Measurements from ENCODE around the gene MTG2. TPM values are rescaled to one million over a fixed set of nuclear protein-coding genes. Genes with fewer than 3 reads are reported as not detected.

MTG2 gene
- total and polyA plus RNA-seq, 4 donors = 5.3 to 55.3 (median 29.0) TPM

- no peaks in the 10 kb centered on the region for H3K9me3 ChIP-seq (ENCODE audit: control insufficient read depth, low read length)
- H3K27me3 ChIP-seq (ENCODE audit: control insufficient read depth in 1 of 2, insufficient read depth in 2 of 2, low read length in 1 of 2) = no peaks in the 10 kb centered on the region
- no peak overlapping the region for H3K4me3 ChIP-seq (ENCODE audit: low read length in 2 of 2)
- ATAC-seq (ENCODE audit: low FRiP score) (no peak), DNase-seq (no peak)
- no peaks in the 10 kb centered on the region for H3K4me1 ChIP-seq (ENCODE audit: control insufficient read depth in 1 of 2, insufficient read depth in 2 of 2, low read length in 2 of 2)
- intact Hi-C loops (cut with DNase I) = no loop called here
- H3K27ac ChIP-seq (ENCODE audit: low read depth in 1 of 2, low read length in 2 of 2) = no peak overlapping the region
- 76 to 79% methylated on average over 24 of the region's 24 CpGs for WGBS, 2 donors
- no peaks in the 10 kb centered on the region for H3K36me3 ChIP-seq (ENCODE audit: control insufficient read depth in 1 of 2, insufficient read depth in 2 of 2, low read length in 1 of 2)
Observed at GRCh38 chr20:62149532-62150309, 33.1 kb upstream of the MTG2 start.

GRCh38 chr20:62150310-62150575 lies 32.6 kb upstream of the MTG2 start:
- DNase-seq (no peak), ATAC-seq (ENCODE audit: low FRiP score) (no peak)
- Histone ChIP-seq H3K27ac (ENCODE audit: low read depth in 1 of 2, low read length in 2 of 2) (no peak overlapping the region), H3K27me3 (ENCODE audit: control insufficient read depth in 1 of 2, insufficient read depth in 2 of 2, low read length in 1 of 2) (no peaks in the 10 kb centered on the region), H3K9me3 (ENCODE audit: control insufficient read depth, low read length) (no peaks in the 10 kb centered on the region), H3K36me3 (ENCODE audit: control insufficient read depth in 1 of 2, insufficient read depth in 2 of 2, low read length in 1 of 2) (no peaks in the 10 kb centered on the region), H3K4me3 (ENCODE audit: low read length in 2 of 2) (no peak overlapping the region), H3K4me1 (ENCODE audit: control insufficient read depth in 1 of 2, insufficient read depth in 2 of 2, low read length in 2 of 2) (no peaks in the 10 kb centered on the region)
- WGBS, 2 donors = 93 to 96% methylated on average over 11 of the region's 11 CpGs
- intact Hi-C loops (cut with DNase I) = no loop called here

DNA sequence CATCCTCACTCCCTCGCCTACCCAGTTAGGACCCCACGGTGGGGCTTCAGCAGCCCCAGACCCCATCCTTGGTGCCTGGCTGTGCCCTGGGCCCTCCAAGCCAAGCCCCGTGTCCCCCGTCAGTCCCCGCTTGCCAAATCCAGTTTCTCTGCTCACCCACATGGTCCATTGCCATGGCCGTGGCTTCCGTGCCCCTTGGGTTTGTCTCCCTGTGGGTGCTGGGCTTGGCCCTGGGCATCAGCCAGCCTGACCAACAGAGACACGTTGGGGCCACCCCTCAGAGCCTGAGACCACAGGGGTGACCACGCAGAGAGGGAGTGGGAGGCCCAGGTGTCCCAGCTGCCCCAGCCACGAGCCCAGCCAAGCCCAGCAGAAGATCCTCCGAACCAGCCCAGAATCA lies 31.6 kb upstream of the MTG2 start:
- no peaks in the 10 kb centered on the region for H3K36me3 ChIP-seq (ENCODE audit: control insufficient read depth in 1 of 2, insufficient read depth in 2 of 2, low read length in 1 of 2)
- H3K27ac ChIP-seq (ENCODE audit: low read depth in 1 of 2, low read length in 2 of 2) = no peak overlapping the region
- ATAC-seq (ENCODE audit: low FRiP score) (no peak), DNase-seq (no peak)
- no peaks in the 10 kb centered on the region for H3K4me1 ChIP-seq (ENCODE audit: control insufficient read depth in 1 of 2, insufficient read depth in 2 of 2, low read length in 2 of 2)
- intact Hi-C loops (cut with DNase I) = no loop called here
- no peak overlapping the region for H3K4me3 ChIP-seq (ENCODE audit: low read length in 2 of 2)
- H3K9me3 ChIP-seq (ENCODE audit: control insufficient read depth, low read length) = no peaks in the 10 kb centered on the region
- H3K27me3 ChIP-seq (ENCODE audit: control insufficient read depth in 1 of 2, insufficient read depth in 2 of 2, low read length in 1 of 2) = no peaks in the 10 kb centered on the region
- whole genome bisulfite sequencing, 2 donors = 90 to 91% methylated on average over 11 of the region's 11 CpGs

GRCh38 chr20:62151835-62152364 lies 30.9 kb upstream of the MTG2 start:
- Histone ChIP-seq H3K27me3 (ENCODE audit: control insufficient read depth in 1 of 2, insufficient read depth in 2 of 2, low read length in 1 of 2) (no peaks in the 10 kb centered on the region), H3K4me1 (ENCODE audit: control insufficient read depth in 1 of 2, insufficient read depth in 2 of 2, low read length in 2 of 2) (no peaks in the 10 kb centered on the region), H3K4me3 (ENCODE audit: low read length in 2 of 2) (no peak overlapping the region), H3K36me3 (ENCODE audit: control insufficient read depth in 1 of 2, insufficient read depth in 2 of 2, low read length in 1 of 2) (no peaks in the 10 kb centered on the region), H3K9me3 (ENCODE audit: control insufficient read depth, low read length) (no peaks in the 10 kb centered on the region), H3K27ac (ENCODE audit: low read depth in 1 of 2, low read length in 2 of 2) (no peak overlapping the region)
- ATAC-seq (ENCODE audit: low FRiP score) (no peak), DNase-seq (no peak)
- intact Hi-C loops (cut with DNase I) = no loop called here
- WGBS, 2 donors = 80 to 82% methylated on average over 20 to 23 of the region's 23 CpGs

- no peak overlapping the region for H3K4me3 ChIP-seq (ENCODE audit: low read length in 2 of 2)
- H3K9me3 ChIP-seq (ENCODE audit: control insufficient read depth, low read length) = no peaks in the 10 kb centered on the region
- WGBS, 2 donors = 92% methylated on average over 29 of the region's 29 CpGs
- intact Hi-C loops (cut with DNase I) = loop anchor here in 1 of 2 donors (5.0 kb wide), 1 partner anchor 143 kb away; no protein-coding TSS in a partner anchor
- DNase-seq = no peak
- no peaks in the 10 kb centered on the region for H3K27me3 ChIP-seq (ENCODE audit: control insufficient read depth in 1 of 2, insufficient read depth in 2 of 2, low read length in 1 of 2)
- no peaks in the 10 kb centered on the region for H3K36me3 ChIP-seq (ENCODE audit: control insufficient read depth in 1 of 2, insufficient read depth in 2 of 2, low read length in 1 of 2)
- no peak for ATAC-seq (ENCODE audit: low FRiP score)
- H3K27ac ChIP-seq (ENCODE audit: low read depth in 1 of 2, low read length in 2 of 2) = no peak overlapping the region
- no peaks in the 10 kb centered on the region for H3K4me1 ChIP-seq (ENCODE audit: control insufficient read depth in 1 of 2, insufficient read depth in 2 of 2, low read length in 2 of 2)
Observed at GRCh38 chr20:62155428-62156253, 27.2 kb upstream of the MTG2 start.

GRCh38 chr20:62156254-62156556 lies 26.6 kb upstream of the MTG2 start:
- Histone ChIP-seq H3K27ac (ENCODE audit: low read depth in 1 of 2, low read length in 2 of 2) (no peak overlapping the region), H3K36me3 (ENCODE audit: control insufficient read depth in 1 of 2, insufficient read depth in 2 of 2, low read length in 1 of 2) (no peaks in the 10 kb centered on the region), H3K4me1 (ENCODE audit: control insufficient read depth in 1 of 2, insufficient read depth in 2 of 2, low read length in 2 of 2) (no peaks in the 10 kb centered on the region), H3K27me3 (ENCODE audit: control insufficient read depth in 1 of 2, insufficient read depth in 2 of 2, low read length in 1 of 2) (no peaks in the 10 kb centered on the region), H3K4me3 (ENCODE audit: low read length in 2 of 2) (no peak overlapping the region), H3K9me3 (ENCODE audit: control insufficient read depth, low read length) (no peaks in the 10 kb centered on the region)
- intact Hi-C loops (cut with DNase I) = loop anchor here in 1 of 2 donors (5.0 kb wide), 1 partner anchor 144 kb away; no protein-coding TSS in a partner anchor
- DNase-seq = no peak
- 92 to 93% methylated on average over 3 of the region's 3 CpGs for WGBS, 2 donors
- no peak for ATAC-seq (ENCODE audit: low FRiP score)

DNA sequence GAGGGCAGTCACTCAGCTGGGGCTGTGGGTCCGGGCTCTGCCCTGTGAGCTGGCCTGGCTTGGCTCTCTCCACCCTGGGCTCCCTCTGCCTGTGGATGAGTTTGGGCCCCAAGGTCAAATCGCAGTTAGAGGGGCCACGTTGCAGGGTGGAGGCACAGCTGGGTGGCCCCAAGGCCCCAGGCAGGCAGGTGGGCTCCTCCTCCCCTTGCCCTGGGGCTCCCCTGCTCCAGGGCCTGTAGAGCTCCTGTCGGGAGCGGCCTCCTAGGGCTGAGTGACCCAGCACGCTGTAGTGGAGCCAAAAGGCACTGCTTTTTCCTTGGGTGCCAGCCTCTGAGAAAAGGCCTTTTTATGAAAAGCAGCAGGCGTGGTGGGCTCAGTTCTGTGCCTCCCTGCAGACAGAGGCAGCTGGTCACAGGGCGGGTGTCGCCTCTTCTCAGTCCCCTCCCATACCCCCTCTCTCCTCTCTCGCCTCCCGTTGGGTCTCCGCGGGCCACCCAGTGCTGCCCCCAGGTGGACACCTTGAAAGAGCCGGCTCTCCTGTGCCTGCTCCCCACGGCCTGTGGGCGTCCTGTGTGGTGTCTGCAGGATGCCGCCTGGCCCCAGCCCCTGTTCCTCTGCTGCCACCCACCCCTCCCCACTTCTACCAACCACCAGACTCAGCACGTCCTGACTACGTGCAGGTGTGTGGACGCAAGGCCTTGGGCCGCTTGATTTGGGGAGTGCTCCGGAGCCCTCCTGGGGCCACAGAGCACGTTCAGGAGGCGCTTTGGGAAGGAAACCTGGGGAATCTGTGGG lies 26.0 kb upstream of the MTG2 start:
- 45 to 47% methylated on average over 24 of the region's 24 CpGs for WGBS, 2 donors
- Histone ChIP-seq H3K36me3 (ENCODE audit: control insufficient read depth in 1 of 2, insufficient read depth in 2 of 2, low read length in 1 of 2) (no peaks in the 10 kb centered on the region), H3K4me1 (ENCODE audit: control insufficient read depth in 1 of 2, insufficient read depth in 2 of 2, low read length in 2 of 2) (no peaks in the 10 kb centered on the region), H3K9me3 (ENCODE audit: control insufficient read depth, low read length) (no peaks in the 10 kb centered on the region), H3K4me3 (ENCODE audit: low read length in 2 of 2) (no peak overlapping the region), H3K27me3 (ENCODE audit: control insufficient read depth in 1 of 2, insufficient read depth in 2 of 2, low read length in 1 of 2) (no peaks in the 10 kb centered on the region), H3K27ac (ENCODE audit: low read depth in 1 of 2, low read length in 2 of 2) (no peak overlapping the region)
- peak; percentile 71 for ATAC-seq (ENCODE audit: low FRiP score)
- intact Hi-C loops (cut with DNase I) = loop anchor here in 1 of 2 donors (5.0 kb wide), 1 partner anchor 144 kb away; no protein-coding TSS in a partner anchor
- peak; percentile 75 to 91 for DNase-seq

DNA sequence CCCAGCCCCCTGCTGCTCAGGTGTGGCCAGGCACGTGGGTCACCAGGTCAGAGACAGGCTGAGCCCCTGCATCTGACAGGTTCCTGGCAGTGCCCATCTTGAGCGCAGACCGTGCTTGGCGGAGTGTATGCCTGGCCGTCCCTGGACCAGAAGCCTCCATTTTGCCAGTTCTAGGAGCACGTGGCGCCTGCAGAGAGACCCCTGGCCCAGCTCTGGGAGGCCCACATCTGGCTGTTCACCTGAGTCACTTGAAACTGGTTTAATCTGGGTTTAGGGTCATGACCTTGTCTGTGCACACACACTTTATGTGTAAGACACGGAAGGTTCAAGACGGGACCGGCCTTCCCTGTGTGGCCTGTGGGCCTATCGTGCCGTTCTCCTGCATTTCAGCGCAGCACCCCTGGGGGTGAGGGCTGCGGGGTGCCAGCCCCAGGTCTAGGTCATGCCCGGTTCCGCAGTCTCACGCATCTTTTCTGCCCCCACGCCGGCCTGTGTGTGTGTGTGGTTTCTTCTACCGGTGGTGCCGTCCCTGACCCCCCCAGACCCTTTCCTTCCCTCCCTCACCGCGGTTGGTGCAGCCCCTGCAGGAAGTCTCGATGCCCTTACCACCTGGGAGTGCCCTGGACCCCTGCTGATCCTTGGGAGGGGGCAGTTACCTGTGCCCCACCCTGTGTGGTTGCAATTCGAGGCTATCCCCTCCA lies 25.3 kb upstream of the MTG2 start:
- Histone ChIP-seq H3K27ac (ENCODE audit: low read depth in 1 of 2, low read length in 2 of 2) (no peak overlapping the region), H3K27me3 (ENCODE audit: control insufficient read depth in 1 of 2, insufficient read depth in 2 of 2, low read length in 1 of 2) (no peaks in the 10 kb centered on the region), H3K9me3 (ENCODE audit: control insufficient read depth, low read length) (no peaks in the 10 kb centered on the region), H3K4me1 (ENCODE audit: control insufficient read depth in 1 of 2, insufficient read depth in 2 of 2, low read length in 2 of 2) (no peaks in the 10 kb centered on the region), H3K4me3 (ENCODE audit: low read length in 2 of 2) (no peak overlapping the region), H3K36me3 (ENCODE audit: control insufficient read depth in 1 of 2, insufficient read depth in 2 of 2, low read length in 1 of 2) (no peaks in the 10 kb centered on the region)
- ATAC-seq (ENCODE audit: low FRiP score) (no peak), DNase-seq (no peak)
- intact Hi-C loops (cut with DNase I) = loop anchor here in 1 of 2 donors (5.0 kb wide), 1 partner anchor 145 kb away; no protein-coding TSS in a partner anchor
- 88 to 91% methylated on average over 25 of the region's 25 CpGs for WGBS, 2 donors
